CD8-positive, alpha-beta memory T cell (primary cell): ENCODE results near the gene FKBP5. TPM values are rescaled to one million over a fixed set of nuclear protein-coding genes. Genes with fewer than 3 reads are reported as not detected.
A peak's percentile ranks its signal among the peaks of the same experiment; 100 is the strongest.

Experiments
- CTCF ChIA-PET: fragments of 350-600 bp; sonication (Branson Sonifier 250); formaldehyde crosslinking; loops from one replicate; lab custom pipeline; 2021; ENCODE audit warnings: antibody characterized with exemption; lab: Charles Lee
- POLR2A ChIA-PET: fragments of 350-600 bp; sonication (Branson Sonifier 250); formaldehyde crosslinking; loops from one replicate; lab custom pipeline; 2021; ENCODE audit warnings: antibody characterized with exemption; lab: Charles Lee
- DNase-seq, 5 donors: peaks; one replicate each; pipeline versions ENCODE4 v3.0.0 to v3.0.0-alpha.2; 2020 to 2022; ENCODE audit warnings: mixed read lengths in 1 of 5
- H3K27ac ChIP-seq: one replicate; pipeline ENCODE4 v1.7.0; 2013; ENCODE audit warnings: low read depth, mild to moderate bottlenecking, low read length, moderate library complexity
- H3K27me3 ChIP-seq: 2 replicates; pipeline ENCODE4 v1.7.0; 2013; ENCODE audit warnings: low read length, mild to moderate bottlenecking; ENCODE audit not compliant: insufficient read depth, poor library complexity, severe bottlenecking
- H3K36me3 ChIP-seq: 2 replicates; pipeline ENCODE4 v1.7.0; 2013; ENCODE audit warnings: mild to moderate bottlenecking, low read length, moderate library complexity; ENCODE audit not compliant: insufficient read depth
- H3K4me1 ChIP-seq: 2 replicates; pipeline ENCODE4 v1.7.0; 2013; ENCODE audit warnings: mild to moderate bottlenecking, low read length, moderate library complexity; ENCODE audit not compliant: insufficient read depth
- H3K4me3 ChIP-seq: 2 replicates; pipeline ENCODE4 v1.7.0; 2013; ENCODE audit warnings: mild to moderate bottlenecking, low read length
- H3K9me3 ChIP-seq: 2 replicates; pipeline ENCODE4 v1.7.0; 2013; ENCODE audit warnings: mild to moderate bottlenecking, low read length
- H3K27ac Mint-ChIP-seq, 8 donors: one replicate each; pipeline ENCODE4 v1.8.0; 2020 to 2021; ENCODE audit warnings: mixed read lengths in 8 of 8, mild to moderate bottlenecking in 6 of 8, inconsistent platforms in 3 of 8, moderate library complexity in 3 of 8
- H3K27me3 Mint-ChIP-seq, 2 donors: one replicate each; pipeline ENCODE4 v1.8.0; 2020 to 2021; ENCODE audit warnings: mixed read lengths in 2 of 2, mild to moderate bottlenecking in 1 of 2, moderate library complexity in 1 of 2
- H3K36me3 Mint-ChIP-seq, 3 donors: one replicate each; pipeline ENCODE4 v1.8.0; 2020 to 2021; ENCODE audit warnings: mixed read lengths in 3 of 3, inconsistent platforms in 1 of 3, mild to moderate bottlenecking in 1 of 3
- H3K4me1 Mint-ChIP-seq, 3 donors: one replicate each; pipeline ENCODE4 v1.8.0; 2020 to 2021; ENCODE audit warnings: mixed read lengths in 3 of 3, inconsistent platforms in 1 of 3, mild to moderate bottlenecking in 1 of 3
- H3K4me3 Mint-ChIP-seq, 7 donors: one replicate each; pipeline ENCODE4 v1.8.0; 2020 to 2021; ENCODE audit warnings: mixed read lengths in 7 of 7, mild to moderate bottlenecking in 6 of 7, moderate library complexity in 4 of 7, inconsistent platforms in 2 of 7
- H3K9me3 Mint-ChIP-seq, 5 donors: one replicate each; pipeline ENCODE4 v1.8.0; 2020 to 2022; ENCODE audit warnings: mixed read lengths in 5 of 5, mild to moderate bottlenecking in 3 of 5, moderate library complexity in 2 of 5, inconsistent platforms in 1 of 5
- polyA plus RNA-seq: library from polyadenylated mRNA; unstranded; fragments of 300-500 nt; fragmentation: Illumina TruSeq; gene quantifications from one replicate; pipeline ENCODE4 v1.2.3, GENCODE V29; 2021
- total RNA-seq, 2 experiments: library from RNA; stranded (reverse); gene quantifications; one replicate each; pipeline ENCODE4 v1.2.3, GENCODE V29; 2021

The FKBP5 gene
- total and polyA plus RNA-seq, 3 experiments from 2014 or later = 55.7 to 192 (median 58.8) TPM

GRCh38 chr6:35609588-35609987 is 79.1 kb downstream of the FKBP5 start:
- peaks cover 44 to 85% (median 79%) of the 10 kb centered on the region in 3 donors for H3K4me1 Mint-ChIP-seq
- no peak overlapping the region for H3K27ac ChIP-seq
- ChIA-PET POLR2A (interaction anchor here (0.8 kb wide), 1 partner anchor 144 kb away, joined by 3 read pairs; no protein-coding TSS in a partner anchor), CTCF (interaction anchor here (0.7 to 6.4 kb wide), 4 partner anchors 14 to 162 kb away, joined by 3 to 32 read pairs (median 6); no protein-coding TSS in a partner anchor)
- H3K4me3 Mint-ChIP-seq = peak overlapping the region in 2 of 7 donors; percentile 30 to 44
- H3K27me3 ChIP-seq = no peaks in the 10 kb centered on the region
- no peaks in the 10 kb centered on the region for H3K9me3 ChIP-seq
- no peak overlapping the region for H3K4me3 ChIP-seq
- H3K4me1 ChIP-seq = peaks cover 40% of the 10 kb centered on the region
- no peaks in the 10 kb centered on the region for H3K9me3 Mint-ChIP-seq
- H3K27ac Mint-ChIP-seq = peak overlapping the region in 7 of 8 donors; percentile 36 to 90 (median 55)
- DNase-seq = no peak
- no peaks in the 10 kb centered on the region for H3K27me3 Mint-ChIP-seq
- peaks cover 17 to 69% (median 21%) of the 10 kb centered on the region in 3 donors for H3K36me3 Mint-ChIP-seq
- H3K36me3 ChIP-seq = peaks cover 15% of the 10 kb centered on the region

- Histone ChIP-seq H3K27me3 (no peaks in the 10 kb centered on the region), H3K36me3 (peaks cover 14% of the 10 kb centered on the region), H3K27ac (no peak overlapping the region), H3K4me3 (no peak overlapping the region), H3K4me1 (peaks cover 48% of the 10 kb centered on the region), H3K9me3 (no peaks in the 10 kb centered on the region)
- H3K9me3 Mint-ChIP-seq = no peaks in the 10 kb centered on the region
- H3K27ac Mint-ChIP-seq = peak overlapping the region in 4 of 8 donors; percentile 38 to 58 (median 48)
- no peak for DNase-seq
- ChIA-PET CTCF (interaction anchor here (0.8 to 6.4 kb wide), 3 partner anchors 16 to 129 kb away, joined by 3 to 32 read pairs (median 10); partner anchors contain the start of gene ARMC12), POLR2A (interaction anchor here (0.7 to 1.1 kb wide), 2 partner anchors 129 to 134 kb away, joined by 3 to 4 read pairs; partner anchors contain the start of gene ARMC12)
- H3K4me1 Mint-ChIP-seq = peaks cover 46 to 87% (median 79%) of the 10 kb centered on the region in 3 donors
- no peaks in the 10 kb centered on the region for H3K27me3 Mint-ChIP-seq
- peaks cover 18 to 54% (median 20%) of the 10 kb centered on the region in 3 donors for H3K36me3 Mint-ChIP-seq
- H3K4me3 Mint-ChIP-seq = peak overlapping the region in 1 of 7 donors; percentile 20
Observed at GRCh38 chr6:35607517-35608233, 81.0 kb downstream of the FKBP5 start.

GRCh38 chr6:35605600-35605999 is 83.1 kb downstream of the FKBP5 start:
- peaks cover 10 to 33% (median 12%) of the 10 kb centered on the region in 3 donors for H3K36me3 Mint-ChIP-seq
- Histone ChIP-seq H3K9me3 (no peaks in the 10 kb centered on the region), H3K27me3 (no peaks in the 10 kb centered on the region), H3K4me3 (no peak overlapping the region), H3K4me1 (peaks cover 50% of the 10 kb centered on the region), H3K27ac (no peak overlapping the region), H3K36me3 (no peaks in the 10 kb centered on the region)
- H3K4me3 Mint-ChIP-seq = peak overlapping the region in 6 of 7 donors; percentile 34 to 80 (median 56)
- ChIA-PET CTCF (interaction anchor here (0.9 to 8.5 kb wide), 4 partner anchors 18 to 130 kb away, joined by 3 to 74 read pairs (median 18); partner anchors contain the start of gene ARMC12), POLR2A (interaction anchor here (0.6 to 1.4 kb wide), 3 partner anchors 22 to 268 kb away, joined by 3 to 7 read pairs (median 5); no protein-coding TSS in a partner anchor)
- DNase-seq = no peak
- H3K27me3 Mint-ChIP-seq = no peaks in the 10 kb centered on the region
- no peaks in the 10 kb centered on the region for H3K9me3 Mint-ChIP-seq
- H3K27ac Mint-ChIP-seq = peak overlapping the region; percentile 29 to 94 (median 76)
- H3K4me1 Mint-ChIP-seq = peaks cover 49 to 83% (median 79%) of the 10 kb centered on the region in 3 donors

GRCh38 chr6:35603326-35604202 is 85.2 kb downstream of the FKBP5 start:
- DNase-seq = no peak
- H3K9me3 ChIP-seq = no peaks in the 10 kb centered on the region
- Mint-ChIP-seq H3K27me3 (no peaks in the 10 kb centered on the region), H3K4me3 (peak overlapping the region; percentile 76 to 85 (median 81)), H3K27ac (peak overlapping the region; percentile 71 to 97 (median 87)), H3K9me3 (no peaks in the 10 kb centered on the region), H3K4me1 (peaks cover 55 to 86% (median 81%) of the 10 kb centered on the region in 3 donors), H3K36me3 (peaks cover 2 to 21% (median 8%) of the 10 kb centered on the region in 3 donors)
- peaks cover 63% of the 10 kb centered on the region for H3K4me1 ChIP-seq
- H3K36me3 ChIP-seq = no peaks in the 10 kb centered on the region
- ChIA-PET CTCF (interaction anchor here (0.6 to 12.2 kb wide), 8 partner anchors 8 to 132 kb away, joined by 3 to 139 read pairs (median 20); partner anchors contain the start of gene ARMC12), POLR2A (interaction anchor here (0.6 to 3.1 kb wide), 4 partner anchors 16 to 133 kb away, joined by 3 to 19 read pairs (median 6); partner anchors contain the start of genes ARMC12 and FKBP5)
- peak overlapping the region; percentile 58 for H3K4me3 ChIP-seq
- peak overlapping the region; percentile 48 for H3K27ac ChIP-seq
- no peaks in the 10 kb centered on the region for H3K27me3 ChIP-seq

- Histone ChIP-seq H3K27me3 (no peaks in the 10 kb centered on the region), H3K4me3 (peak overlapping the region; percentile 58), H3K36me3 (peaks cover under 1% of the 10 kb centered on the region), H3K4me1 (peaks cover 75% of the 10 kb centered on the region), H3K27ac (peak overlapping the region; percentile 48), H3K9me3 (no peaks in the 10 kb centered on the region)
- Mint-ChIP-seq H3K27ac (peak overlapping the region; percentile 71 to 97 (median 84)), H3K9me3 (no peaks in the 10 kb centered on the region), H3K27me3 (no peaks in the 10 kb centered on the region), H3K4me3 (peak overlapping the region; percentile 76 to 85 (median 81)), H3K36me3 (peaks cover 3 to 13% (median 8%) of the 10 kb centered on the region in 3 donors), H3K4me1 (peaks cover 61 to 84% (median 83%) of the 10 kb centered on the region in 3 donors)
- CTCF ChIA-PET = interaction anchor here (0.6 to 12.2 kb wide), 12 partner anchors 9 to 878 kb away, joined by 3 to 139 read pairs (median 6); partner anchors contain the start of gene ARMC12
- POLR2A ChIA-PET = interaction anchor here (0.8 to 3.9 kb wide), 13 partner anchors 9 to 134 kb away, joined by 3 to 23 read pairs (median 6); partner anchors contain the start of genes ARMC12 and FKBP5
- DNase-seq = peak in 2 of 5 donors; percentile 21 to 29
Observed at GRCh38 chr6:35602133-35602946, 86.4 kb downstream of the FKBP5 start.

- Histone ChIP-seq H3K27me3 (no peaks in the 10 kb centered on the region), H3K9me3 (no peaks in the 10 kb centered on the region), H3K4me3 (peak overlapping the region; percentile 58), H3K36me3 (peaks cover 8% of the 10 kb centered on the region), H3K27ac (peak overlapping the region; percentile 44), H3K4me1 (peaks cover 83% of the 10 kb centered on the region)
- peak; percentile 23 to 92 (median 83) for DNase-seq
- Mint-ChIP-seq H3K36me3 (peaks cover 10 to 20% (median 15%) of the 10 kb centered on the region in 3 donors), H3K4me3 (peak overlapping the region; percentile 76 to 85 (median 81)), H3K27me3 (no peaks in the 10 kb centered on the region), H3K9me3 (no peaks in the 10 kb centered on the region), H3K4me1 (peaks cover 69 to 92% (median 84%) of the 10 kb centered on the region in 3 donors), H3K27ac (peak overlapping the region; percentile 71 to 97 (median 86))
- ChIA-PET POLR2A (interaction anchor here (0.8 to 3.9 kb wide), 11 partner anchors 10 to 135 kb away, joined by 3 to 23 read pairs (median 6); partner anchors contain the start of gene ARMC12), CTCF (interaction anchor here (0.7 to 12.2 kb wide), 9 partner anchors 10 to 134 kb away, joined by 3 to 139 read pairs (median 12); partner anchors contain the start of gene ARMC12)
Observed at GRCh38 chr6:35601331-35602132, 87.2 kb downstream of the FKBP5 start.
